Stomach (tissue), 9 donors: ENCODE results near the gene HELZ. TPM values are rescaled to one million over a fixed set of nuclear protein-coding genes. Genes with fewer than 3 reads are reported as not detected.

Experiments used
- DNase-seq, 2 donors: peaks; one replicate each; pipeline versions ENCODE4 v3.0.0 to v3.0.0-alpha.2; 2013 to 2019
- H3K27ac ChIP-seq, 5 donors: fragments of 200-600 bp in 4 of 5; sonication (generic) in 4 of 5; one replicate each; pipeline ENCODE4 v1.5.1; 2013 to 2019; ENCODE audit warnings: mild to moderate bottlenecking in 1 of 5, moderate library complexity in 1 of 5
- H3K27me3 ChIP-seq, 3 donors: fragments of 200-600 bp; sonication (generic); one replicate each; pipeline ENCODE4 v1.5.1; 2017 to 2019; ENCODE audit warnings: mixed run types in 1 of 3
- H3K36me3 ChIP-seq, 4 donors: fragments of 200-600 bp; sonication (generic); 1 replicate in 3 of 4; 2 replicates in 1 of 4; pipeline ENCODE4 v1.5.1; 2016 to 2019
- H3K4me1 ChIP-seq, 4 donors: fragments of 200-600 bp; sonication (generic); one replicate each; pipeline ENCODE4 v1.5.1; 2016 to 2019
- H3K4me3 ChIP-seq, 4 donors: fragments of 200-600 bp; sonication (generic) in 3 of 4; one replicate each; pipeline ENCODE4 v1.5.1; 2016 to 2019; ENCODE audit warnings: mild to moderate bottlenecking in 1 of 4
- H3K9me3 ChIP-seq, 4 donors: fragments of 200-600 bp; sonication (generic); one replicate each; pipeline ENCODE4 v1.5.1; 2016 to 2019
- CTCF ChIP-seq, 7 experiments: fragments of 450-650 bp in 4 of 7; fragments of 200-600 bp in 3 of 7; sonication (generic) in 3 of 7; IDR thresholded peaks; one replicate each; pipeline ENCODE4 v1.5.1; 2016 to 2019; ENCODE audit warnings: antibody characterized with exemption in 7 of 7, control low read depth in 2 of 7, mild to moderate bottlenecking in 1 of 7
- EP300 ChIP-seq: sonication (generic); formaldehyde crosslinking; IDR thresholded peaks from one replicate; pipeline ENCODE4 v1.6.1; 2017; ENCODE audit warnings: antibody characterized with exemption
- POLR2A ChIP-seq, 4 donors: fragments of 450-650 bp; IDR thresholded peaks; one replicate each; pipeline ENCODE4 v1.6.1; 2016; ENCODE audit warnings: antibody characterized with exemption in 4 of 4, control low read depth in 2 of 4, mild to moderate bottlenecking in 1 of 4, moderate library complexity in 1 of 4
- POLR2AphosphoS5 ChIP-seq, 3 donors: sonication (generic); formaldehyde crosslinking; IDR thresholded peaks; one replicate each; pipeline ENCODE4 v1.6.1; 2016; ENCODE audit warnings: antibody characterized with exemption in 3 of 3
- WGBS, 5 donors: extraction: QIAGEN DNeasy Blood & Tissue Kit in 3 of 5; methylation state at CpG; one replicate each; pipeline versions ENCODE4 v1.1.5 to v1.1.7; 2013 to 2018; 5-methylcytosine and 5-hydroxymethylcytosine counted together
- intact Hi-C: fragments of 100-400 bp; cut with DNase I; formaldehyde crosslinking; loops from one replicate; pipeline ENCODE4 v1.15.1; 2023; ENCODE audit warnings: low total_unique reads
- polyA plus RNA-seq, 3 donors: library from polyadenylated mRNA; stranded (reverse); fragments of 200-250 nt; gene quantifications; one replicate each; pipeline ENCODE4 v1.2.3, GENCODE V29; 2013
- total RNA-seq, 5 donors: library from RNA; depleted of rRNA; stranded (reverse); fragments of >200 nt; gene quantifications; one replicate each; pipeline versions ENCODE4 v1.1.0 to v1.2.3, GENCODE V29; 2014 to 2016
- donor health status: healthy with polysubstance abuse.
- donor health status: Bipolar disorder and iron deficiency.
- donor health status: healthy.

Gene HELZ
- total and polyA plus RNA-seq, 8 donors: 2.1 to 218 (median 40.4) TPM

- no peak for DNase-seq
- Histone ChIP-seq H3K9me3 (no peaks in the 10 kb centered on the region), H3K27me3 (no peaks in the 10 kb centered on the region), H3K4me3 (no peak overlapping the region), H3K36me3 (no peaks in the 10 kb centered on the region), H3K4me1 (no peaks in the 10 kb centered on the region), H3K27ac (no peak overlapping the region)
- intact Hi-C loops: no loop called here
- TF ChIP-seq POLR2A (IDR thresholded peaks at IDR 0.05): no peak
- TF ChIP-seq EP300: no peak
- no peak for TF ChIP-seq CTCF (IDR thresholded peaks at IDR 0.05)
- no peak for TF ChIP-seq POLR2AphosphoS5 (IDR thresholded peaks at IDR 0.05)
- 87 to 95% (median 92%) methylated on average over 5 to 6 of the region's 6 CpGs for WGBS, 5 donors
Measured at GRCh38 chr17:67040652-67041051, 204.3 kb downstream of the HELZ start.

GRCh38 chr17:67038861-67039365 lies 206.1 kb downstream of the HELZ start:
- TF ChIP-seq POLR2AphosphoS5 (IDR thresholded peaks at IDR 0.05) (no peak), CTCF (IDR thresholded peaks at IDR 0.05) (no peak), EP300 (no peak), POLR2A (IDR thresholded peaks at IDR 0.05) (no peak)
- no peaks in the 10 kb centered on the region for H3K4me1 ChIP-seq
- WGBS, 5 donors: 19 to 34% (median 24%) methylated on average over 5 of the region's 5 CpGs

GRCh38 chr17:67035131-67036083 lies 209.6 kb downstream of the HELZ start:
- intact Hi-C loops: no loop called here
- Histone ChIP-seq H3K4me3 (no peak overlapping the region), H3K27me3 (no peaks in the 10 kb centered on the region), H3K36me3 (no peaks in the 10 kb centered on the region), H3K27ac (no peak overlapping the region), H3K4me1 (no peaks in the 10 kb centered on the region), H3K9me3 (no peaks in the 10 kb centered on the region)
- no peak for TF ChIP-seq CTCF (IDR thresholded peaks at IDR 0.05)
- TF ChIP-seq POLR2AphosphoS5 (IDR thresholded peaks at IDR 0.05): no peak
- TF ChIP-seq EP300: no peak
- TF ChIP-seq POLR2A (IDR thresholded peaks at IDR 0.05): no peak
- WGBS, 5 donors: 73 to 85% (median 78%) methylated on average over 10 to 11 of the region's 11 CpGs
- no peak for DNase-seq

More at GRCh38 chr17:67038861-67039365, 206.1 kb downstream of the HELZ start:
- H3K36me3 ChIP-seq: no peaks in the 10 kb centered on the region
- no peaks in the 10 kb centered on the region for H3K9me3 ChIP-seq
- intact Hi-C loops: no loop called here
- H3K27me3 ChIP-seq: no peaks in the 10 kb centered on the region
- no peak overlapping the region for H3K4me3 ChIP-seq
- no peak for DNase-seq
- H3K27ac ChIP-seq: no peak overlapping the region

DNA sequence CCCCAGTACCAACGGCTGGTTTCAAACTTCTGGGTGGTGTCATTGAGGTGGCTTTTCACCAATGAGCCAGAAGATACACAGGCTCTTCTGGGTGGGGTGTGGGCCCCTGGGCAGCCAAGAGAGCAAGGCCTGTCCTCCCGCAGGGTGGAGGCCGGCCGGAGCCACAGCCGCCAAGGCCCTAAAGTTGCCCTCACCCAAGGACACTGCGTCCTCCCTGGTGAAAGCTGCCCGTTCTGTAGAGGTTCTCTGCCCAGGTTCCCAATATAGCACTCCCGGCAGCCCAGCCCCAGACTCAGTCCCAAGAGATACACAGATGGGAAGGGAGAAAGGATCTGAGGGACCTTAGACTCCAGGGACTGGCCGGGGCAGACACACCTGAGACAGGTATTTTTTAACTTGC lies 211.4 kb downstream of the HELZ start:
- Histone ChIP-seq H3K27ac (no peak overlapping the region), H3K36me3 (no peaks in the 10 kb centered on the region), H3K27me3 (no peaks in the 10 kb centered on the region), H3K4me3 (no peak overlapping the region), H3K9me3 (no peaks in the 10 kb centered on the region), H3K4me1 (no peaks in the 10 kb centered on the region)
- no peak for DNase-seq
- TF ChIP-seq POLR2A (IDR thresholded peaks at IDR 0.05): no peak
- TF ChIP-seq POLR2AphosphoS5 (IDR thresholded peaks at IDR 0.05): no peak
- TF ChIP-seq CTCF (IDR thresholded peaks at IDR 0.05): no peak
- TF ChIP-seq EP300: no peak
- intact Hi-C loops: no loop called here
- 90 to 94% (median 93%) methylated on average over 3 to 9 of the region's 9 CpGs for WGBS, 5 donors
